GM23338 (cell line): ENCODE measurements around the gene CCDC12. TPM values are rescaled to one million over a fixed set of nuclear protein-coding genes. Genes with fewer than 3 reads are reported as not detected.

Source experiments
- ATAC-seq: fragments of 200-7000 bp; cut with Tn5 transposase; 3 replicates; pipeline ENCODE4 v1.9.1; 2020
- DNase-seq: peaks from one replicate; pipeline ENCODE4 v3.0.0-alpha.2; 2015; ENCODE audit warnings: low spot score
- H2AFZ ChIP-seq: fragments of 200-600 bp; sonication (generic); 2 replicates; pipeline ENCODE4 v1.8.0; 2016; ENCODE audit warnings: antibody characterized with exemption, mild to moderate bottlenecking, moderate library complexity
- H3F3A ChIP-seq: fragments of 200-600 bp; sonication (generic); replicated peaks from 2 replicates; pipeline ENCODE4 v1.8.0; 2017; ENCODE audit warnings: antibody characterized with exemption, mixed run types, low read depth
- H3K27ac ChIP-seq: fragments of 200-600 bp; sonication (generic); 2 replicates; pipeline ENCODE4 v1.6.1; 2016; ENCODE audit warnings: low read depth
- H3K27me3 ChIP-seq: fragments of 200-600 bp; sonication (generic); 2 replicates; pipeline ENCODE4 v1.8.0; 2016; ENCODE audit warnings: mild to moderate bottlenecking, mixed run types, moderate library complexity; ENCODE audit not compliant: insufficient read depth
- H3K36me3 ChIP-seq: fragments of 200-600 bp; sonication (generic); 2 replicates; pipeline ENCODE4 v1.8.0; 2016; ENCODE audit warnings: mild to moderate bottlenecking; ENCODE audit not compliant: insufficient read depth
- H3K4me1 ChIP-seq: fragments of 200-600 bp; sonication (generic); 2 replicates; pipeline ENCODE4 v1.8.0; 2016; ENCODE audit warnings: mild to moderate bottlenecking, moderate library complexity; ENCODE audit not compliant: insufficient read depth
- H3K4me2 ChIP-seq: fragments of 200-600 bp; sonication (generic); 2 replicates; pipeline ENCODE4 v1.7.1; 2017; ENCODE audit warnings: mixed run types
- H3K4me3 ChIP-seq: fragments of 200-600 bp; sonication (generic); 2 replicates; pipeline ENCODE4 v1.6.1; 2016; ENCODE audit warnings: mixed run types
- H3K79me2 ChIP-seq: fragments of 200-600 bp; sonication (generic); replicated peaks from 2 replicates; pipeline ENCODE4 v1.8.0; 2017; ENCODE audit warnings: mild to moderate bottlenecking; ENCODE audit not compliant: insufficient read depth
- H3K9me2 ChIP-seq: fragments of 200-600 bp; sonication (generic); 2 replicates; pipeline ENCODE4 v1.8.0; 2017; ENCODE audit not compliant: insufficient read depth
- H4K20me1 ChIP-seq: fragments of 200-600 bp; sonication (generic); replicated peaks from 2 replicates; pipeline ENCODE4 v1.8.0; 2017; ENCODE audit warnings: mild to moderate bottlenecking; ENCODE audit not compliant: insufficient read depth
- H3K27ac Mint-ChIP-seq: 2 replicates; pipeline ENCODE4 v1.8.0; 2020; ENCODE audit warnings: inconsistent platforms, mild to moderate bottlenecking, moderate library complexity, mixed read lengths
- H3K27me3 Mint-ChIP-seq: 3 replicates; pipeline ENCODE4 v1.8.0; 2022; ENCODE audit warnings: low read depth, mild to moderate bottlenecking, moderate library complexity, mixed read lengths, inconsistent platforms; ENCODE audit not compliant: insufficient read depth, poor library complexity
- H3K36me3 Mint-ChIP-seq: 3 replicates; pipeline ENCODE4 v1.8.0; 2021; ENCODE audit warnings: low read depth, mild to moderate bottlenecking, inconsistent platforms, moderate library complexity, mixed read lengths
- H3K4me1 Mint-ChIP-seq: 3 replicates; pipeline ENCODE4 v1.8.0; 2020; ENCODE audit warnings: mild to moderate bottlenecking, inconsistent platforms, mixed read lengths
- H3K4me3 Mint-ChIP-seq: 3 replicates; pipeline ENCODE4 v1.8.0; 2021; ENCODE audit warnings: moderate library complexity, mild to moderate bottlenecking, inconsistent platforms, mixed read lengths
- H3K9me3 Mint-ChIP-seq: 3 replicates; pipeline ENCODE4 v1.8.0; 2020; ENCODE audit warnings: moderate library complexity, mild to moderate bottlenecking, inconsistent platforms, mixed read lengths
- EZH2phosphoT487 ChIP-seq: fragments of 200-600 bp; sonication (generic); IDR thresholded peaks from one replicate; pipeline ENCODE4 v1.8.1; 2018; ENCODE audit warnings: antibody characterized with exemption; ENCODE audit not compliant: unreplicated experiment
- JUNB ChIP-seq: IDR thresholded peaks from one replicate; pipeline ENCODE4 v1.6.1; 2016; ENCODE audit warnings: antibody characterized with exemption; ENCODE audit not compliant: unreplicated experiment
- NANOG ChIP-seq: IDR thresholded peaks from 2 replicates; pipeline ENCODE4 v1.6.1; 2016; ENCODE audit warnings: antibody characterized with exemption, borderline replicate concordance
- ZNF114 ChIP-seq: fragments of 250-450 bp; sonication (Bioruptor Pico); IDR thresholded peaks from 2 replicates; pipeline ENCODE4 v1.5.0; 2020; ENCODE audit warnings: mild to moderate bottlenecking, moderate library complexity
- polyA plus RNA-seq: library from polyadenylated mRNA; unstranded; fragments of >200 nt; fragmentation: Nextera tagmentation; extraction: Ambion mirVana; gene quantifications from 2 replicates; pipeline ENCODE4 v1.2.1, GENCODE V29; 2016
- total RNA-seq: library from RNA; depleted of rRNA; stranded (reverse); fragments of >200 nt; shearing (Covaris generic); gene quantifications from 2 replicates; pipeline ENCODE4 v1.2.3, GENCODE V29; 2014
- TF ChIP-seq, protein P1 (sequence below), 2 experiments: fragments of 200-600 bp in 1 of 2; sonication (generic) in 1 of 2; conservative IDR thresholded peaks; 2 replicates each; pipeline versions ENCODE4 v1.5.1 to v1.6.1; 2016 to 2017; ENCODE audit warnings: antibody characterized with exemption in 2 of 2, low read depth in 2 of 2, mild to moderate bottlenecking in 2 of 2, moderate library complexity in 1 of 2
- TF ChIP-seq, protein P2 (sequence below): IDR thresholded peaks from one replicate; pipeline ENCODE4 v1.6.1; 2018; ENCODE audit warnings: antibody characterized with exemption; ENCODE audit not compliant: unreplicated experiment
- TF ChIP-seq, protein P3 (sequence below): fragments of 250-450 bp; sonication (Bioruptor Pico); IDR thresholded peaks from 2 replicates; pipeline ENCODE4 v1.5.0; 2020; ENCODE audit warnings: mild to moderate bottlenecking, moderate library complexity

Gene CCDC12
- total and polyA plus RNA-seq, 2 experiments from 2014 or later: 42.9 to 133 TPM

DNA sequence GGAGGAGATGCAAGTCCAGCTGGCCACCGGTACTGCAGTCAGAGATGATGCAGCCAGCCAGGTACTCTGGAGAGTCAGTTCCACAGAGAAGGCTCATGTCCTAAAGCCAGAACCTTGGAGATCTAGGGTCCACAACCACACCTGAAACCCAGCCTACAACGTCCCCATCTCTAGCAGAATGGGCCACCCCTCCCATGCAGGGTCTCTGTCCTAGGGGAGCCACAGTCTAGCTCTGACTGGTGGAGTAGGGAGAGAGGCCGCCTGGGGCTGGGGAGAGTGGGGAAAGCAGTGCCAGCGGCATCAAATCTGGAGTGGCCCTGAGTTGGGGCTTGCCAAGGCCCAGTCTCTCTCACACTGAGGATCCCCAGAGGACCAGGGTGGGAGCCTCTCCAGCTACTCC is 55.5 kb downstream of the CCDC12 start:
- no peaks in the 10 kb centered on the region for H3K4me1 Mint-ChIP-seq
- Histone ChIP-seq H3K4me2 (no peak overlapping the region), H3K27me3 (no peaks in the 10 kb centered on the region), H3K27ac (no peak overlapping the region), H3F3A (0 out of 2 replicates have a peak, but pooled peaks cover 17% of the 10 kb centered on the region), H3K9me2 (no peaks in the 10 kb centered on the region; the same call in 1 of the 2 replicates), H3K36me3 (peaks cover 37% of the 10 kb centered on the region), H3K79me2 (no peaks in the 10 kb centered on the region), H2AFZ (no peak overlapping the region), H3K4me1 (no peaks in the 10 kb centered on the region), H3K4me3 (no peak overlapping the region), H4K20me1 (peaks cover 14% of the 10 kb centered on the region; the same call in 1 of the 2 replicates)
- H3K27me3 Mint-ChIP-seq: peaks cover 7% of the 10 kb centered on the region
- TF ChIP-seq JUNB (no peak), EZH2phosphoT487 (no peak)
- TF ChIP-seq, protein P1, sequence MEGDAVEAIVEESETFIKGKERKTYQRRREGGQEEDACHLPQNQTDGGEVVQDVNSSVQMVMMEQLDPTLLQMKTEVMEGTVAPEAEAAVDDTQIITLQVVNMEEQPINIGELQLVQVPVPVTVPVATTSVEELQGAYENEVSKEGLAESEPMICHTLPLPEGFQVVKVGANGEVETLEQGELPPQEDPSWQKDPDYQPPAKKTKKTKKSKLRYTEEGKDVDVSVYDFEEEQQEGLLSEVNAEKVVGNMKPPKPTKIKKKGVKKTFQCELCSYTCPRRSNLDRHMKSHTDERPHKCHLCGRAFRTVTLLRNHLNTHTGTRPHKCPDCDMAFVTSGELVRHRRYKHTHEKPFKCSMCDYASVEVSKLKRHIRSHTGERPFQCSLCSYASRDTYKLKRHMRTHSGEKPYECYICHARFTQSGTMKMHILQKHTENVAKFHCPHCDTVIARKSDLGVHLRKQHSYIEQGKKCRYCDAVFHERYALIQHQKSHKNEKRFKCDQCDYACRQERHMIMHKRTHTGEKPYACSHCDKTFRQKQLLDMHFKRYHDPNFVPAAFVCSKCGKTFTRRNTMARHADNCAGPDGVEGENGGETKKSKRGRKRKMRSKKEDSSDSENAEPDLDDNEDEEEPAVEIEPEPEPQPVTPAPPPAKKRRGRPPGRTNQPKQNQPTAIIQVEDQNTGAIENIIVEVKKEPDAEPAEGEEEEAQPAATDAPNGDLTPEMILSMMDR (conservative IDR thresholded peaks at IDR 0.05; ENCODE audit: low read depth in 2 of 2): no peak
- H3K36me3 Mint-ChIP-seq: peaks cover 79% of the 10 kb centered on the region
- peaks cover 15% of the 10 kb centered on the region; the same call in 2 of the 3 replicates for H3K9me3 Mint-ChIP-seq
- no peak for DNase-seq
- no peak for ATAC-seq
- H3K4me3 Mint-ChIP-seq: no peak overlapping the region
- no peak overlapping the region for H3K27ac Mint-ChIP-seq

DNA sequence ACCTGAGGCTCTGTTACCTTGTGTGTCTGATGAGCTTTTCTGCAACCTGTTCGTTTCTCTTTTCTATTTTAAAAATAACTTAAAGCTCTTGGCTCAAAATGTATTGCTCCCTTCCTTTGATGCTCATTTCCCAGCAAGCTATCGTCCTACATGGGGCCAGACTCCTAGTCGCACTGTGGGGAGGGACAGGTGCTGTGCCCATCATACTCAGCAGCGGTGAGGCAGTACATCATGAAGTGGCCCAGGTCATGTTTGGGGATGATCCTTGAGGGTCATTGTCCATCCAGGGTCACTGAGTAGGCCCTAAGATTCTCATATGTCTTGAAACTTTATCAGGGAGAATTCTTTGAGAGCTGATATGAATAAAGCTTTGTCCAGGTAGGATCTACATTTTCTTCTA is 57.9 kb downstream of the CCDC12 start:
- H3K27ac ChIP-seq: no peak overlapping the region
- no peak overlapping the region for H2AFZ ChIP-seq
- peaks cover 5% of the 10 kb centered on the region for H3K27me3 Mint-ChIP-seq
- ATAC-seq (no peak), DNase-seq (no peak)
- no peaks in the 10 kb centered on the region for H3K4me1 Mint-ChIP-seq
- no peaks in the 10 kb centered on the region; the same call in 1 of the 2 replicates for H3K9me2 ChIP-seq
- H3K27ac Mint-ChIP-seq: no peak overlapping the region
- H3K4me3 ChIP-seq: no peak overlapping the region
- peaks cover 67% of the 10 kb centered on the region for H3K36me3 Mint-ChIP-seq
- no peaks in the 10 kb centered on the region for H3K4me1 ChIP-seq
- H3K9me3 Mint-ChIP-seq: peaks cover 15% of the 10 kb centered on the region; the same call in 2 of the 3 replicates
- no peak overlapping the region for H3K4me3 Mint-ChIP-seq
- H3F3A ChIP-seq: 0 out of 2 replicates have a peak, but pooled peaks cover 5% of the 10 kb centered on the region
- no peak overlapping the region for H3K4me2 ChIP-seq
- peaks cover 10% of the 10 kb centered on the region; the same call in 1 of the 2 replicates for H4K20me1 ChIP-seq
- peaks cover 37% of the 10 kb centered on the region for H3K36me3 ChIP-seq
- no peaks in the 10 kb centered on the region for H3K79me2 ChIP-seq
- H3K27me3 ChIP-seq: no peaks in the 10 kb centered on the region
- no peak for TF ChIP-seq JUNB
- TF ChIP-seq, protein P2, sequence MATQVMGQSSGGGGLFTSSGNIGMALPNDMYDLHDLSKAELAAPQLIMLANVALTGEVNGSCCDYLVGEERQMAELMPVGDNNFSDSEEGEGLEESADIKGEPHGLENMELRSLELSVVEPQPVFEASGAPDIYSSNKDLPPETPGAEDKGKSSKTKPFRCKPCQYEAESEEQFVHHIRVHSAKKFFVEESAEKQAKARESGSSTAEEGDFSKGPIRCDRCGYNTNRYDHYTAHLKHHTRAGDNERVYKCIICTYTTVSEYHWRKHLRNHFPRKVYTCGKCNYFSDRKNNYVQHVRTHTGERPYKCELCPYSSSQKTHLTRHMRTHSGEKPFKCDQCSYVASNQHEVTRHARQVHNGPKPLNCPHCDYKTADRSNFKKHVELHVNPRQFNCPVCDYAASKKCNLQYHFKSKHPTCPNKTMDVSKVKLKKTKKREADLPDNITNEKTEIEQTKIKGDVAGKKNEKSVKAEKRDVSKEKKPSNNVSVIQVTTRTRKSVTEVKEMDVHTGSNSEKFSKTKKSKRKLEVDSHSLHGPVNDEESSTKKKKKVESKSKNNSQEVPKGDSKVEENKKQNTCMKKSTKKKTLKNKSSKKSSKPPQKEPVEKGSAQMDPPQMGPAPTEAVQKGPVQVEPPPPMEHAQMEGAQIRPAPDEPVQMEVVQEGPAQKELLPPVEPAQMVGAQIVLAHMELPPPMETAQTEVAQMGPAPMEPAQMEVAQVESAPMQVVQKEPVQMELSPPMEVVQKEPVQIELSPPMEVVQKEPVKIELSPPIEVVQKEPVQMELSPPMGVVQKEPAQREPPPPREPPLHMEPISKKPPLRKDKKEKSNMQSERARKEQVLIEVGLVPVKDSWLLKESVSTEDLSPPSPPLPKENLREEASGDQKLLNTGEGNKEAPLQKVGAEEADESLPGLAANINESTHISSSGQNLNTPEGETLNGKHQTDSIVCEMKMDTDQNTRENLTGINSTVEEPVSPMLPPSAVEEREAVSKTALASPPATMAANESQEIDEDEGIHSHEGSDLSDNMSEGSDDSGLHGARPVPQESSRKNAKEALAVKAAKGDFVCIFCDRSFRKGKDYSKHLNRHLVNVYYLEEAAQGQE: no peak
- TF ChIP-seq, protein P3, sequence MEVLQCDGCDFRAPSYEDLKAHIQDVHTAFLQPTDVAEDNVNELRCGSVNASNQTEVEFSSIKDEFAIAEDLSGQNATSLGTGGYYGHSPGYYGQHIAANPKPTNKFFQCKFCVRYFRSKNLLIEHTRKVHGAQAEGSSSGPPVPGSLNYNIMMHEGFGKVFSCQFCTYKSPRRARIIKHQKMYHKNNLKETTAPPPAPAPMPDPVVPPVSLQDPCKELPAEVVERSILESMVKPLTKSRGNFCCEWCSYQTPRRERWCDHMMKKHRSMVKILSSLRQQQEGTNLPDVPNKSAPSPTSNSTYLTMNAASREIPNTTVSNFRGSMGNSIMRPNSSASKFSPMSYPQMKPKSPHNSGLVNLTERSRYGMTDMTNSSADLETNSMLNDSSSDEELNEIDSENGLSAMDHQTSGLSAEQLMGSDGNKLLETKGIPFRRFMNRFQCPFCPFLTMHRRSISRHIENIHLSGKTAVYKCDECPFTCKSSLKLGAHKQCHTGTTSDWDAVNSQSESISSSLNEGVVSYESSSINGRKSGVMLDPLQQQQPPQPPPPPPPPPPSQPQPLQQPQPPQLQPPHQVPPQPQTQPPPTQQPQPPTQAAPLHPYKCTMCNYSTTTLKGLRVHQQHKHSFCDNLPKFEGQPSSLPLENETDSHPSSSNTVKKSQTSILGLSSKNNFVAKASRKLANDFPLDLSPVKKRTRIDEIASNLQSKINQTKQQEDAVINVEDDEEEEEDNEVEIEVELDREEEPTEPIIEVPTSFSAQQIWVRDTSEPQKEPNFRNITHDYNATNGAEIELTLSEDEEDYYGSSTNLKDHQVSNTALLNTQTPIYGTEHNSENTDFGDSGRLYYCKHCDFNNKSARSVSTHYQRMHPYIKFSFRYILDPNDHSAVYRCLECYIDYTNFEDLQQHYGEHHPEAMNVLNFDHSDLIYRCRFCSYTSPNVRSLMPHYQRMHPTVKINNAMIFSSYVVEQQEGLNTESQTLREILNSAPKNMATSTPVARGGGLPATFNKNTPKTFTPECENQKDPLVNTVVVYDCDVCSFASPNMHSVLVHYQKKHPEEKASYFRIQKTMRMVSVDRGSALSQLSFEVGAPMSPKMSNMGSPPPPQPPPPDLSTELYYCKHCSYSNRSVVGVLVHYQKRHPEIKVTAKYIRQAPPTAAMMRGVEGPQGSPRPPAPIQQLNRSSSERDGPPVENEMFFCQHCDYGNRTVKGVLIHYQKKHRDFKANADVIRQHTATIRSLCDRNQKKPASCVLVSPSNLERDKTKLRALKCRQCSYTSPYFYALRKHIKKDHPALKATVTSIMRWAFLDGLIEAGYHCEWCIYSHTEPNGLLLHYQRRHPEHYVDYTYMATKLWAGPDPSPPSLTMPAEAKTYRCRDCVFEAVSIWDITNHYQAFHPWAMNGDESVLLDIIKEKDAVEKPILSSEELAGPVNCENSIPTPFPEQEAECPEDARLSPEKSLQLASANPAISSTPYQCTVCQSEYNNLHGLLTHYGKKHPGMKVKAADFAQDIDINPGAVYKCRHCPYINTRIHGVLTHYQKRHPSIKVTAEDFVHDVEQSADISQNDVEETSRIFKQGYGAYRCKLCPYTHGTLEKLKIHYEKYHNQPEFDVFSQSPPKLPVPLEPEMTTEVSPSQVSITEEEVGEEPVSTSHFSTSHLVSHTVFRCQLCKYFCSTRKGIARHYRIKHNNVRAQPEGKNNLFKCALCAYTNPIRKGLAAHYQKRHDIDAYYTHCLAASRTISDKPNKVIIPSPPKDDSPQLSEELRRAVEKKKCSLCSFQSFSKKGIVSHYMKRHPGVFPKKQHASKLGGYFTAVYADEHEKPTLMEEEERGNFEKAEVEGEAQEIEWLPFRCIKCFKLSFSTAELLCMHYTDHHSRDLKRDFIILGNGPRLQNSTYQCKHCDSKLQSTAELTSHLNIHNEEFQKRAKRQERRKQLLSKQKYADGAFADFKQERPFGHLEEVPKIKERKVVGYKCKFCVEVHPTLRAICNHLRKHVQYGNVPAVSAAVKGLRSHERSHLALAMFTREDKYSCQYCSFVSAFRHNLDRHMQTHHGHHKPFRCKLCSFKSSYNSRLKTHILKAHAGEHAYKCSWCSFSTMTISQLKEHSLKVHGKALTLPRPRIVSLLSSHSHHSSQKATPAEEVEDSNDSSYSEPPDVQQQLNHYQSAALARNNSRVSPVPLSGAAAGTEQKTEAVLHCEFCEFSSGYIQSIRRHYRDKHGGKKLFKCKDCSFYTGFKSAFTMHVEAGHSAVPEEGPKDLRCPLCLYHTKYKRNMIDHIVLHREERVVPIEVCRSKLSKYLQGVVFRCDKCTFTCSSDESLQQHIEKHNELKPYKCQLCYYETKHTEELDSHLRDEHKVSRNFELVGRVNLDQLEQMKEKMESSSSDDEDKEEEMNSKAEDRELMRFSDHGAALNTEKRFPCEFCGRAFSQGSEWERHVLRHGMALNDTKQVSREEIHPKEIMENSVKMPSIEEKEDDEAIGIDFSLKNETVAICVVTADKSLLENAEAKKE (CRISPR knock-in tag): no peak
- no peak for TF ChIP-seq EZH2phosphoT487
- TF ChIP-seq, protein P1 (conservative IDR thresholded peaks at IDR 0.05; ENCODE audit: low read depth in 2 of 2): no peak
- TF ChIP-seq NANOG: no peak
- TF ChIP-seq ZNF114 (CRISPR knock-in tag): no peak
